Inflammatory macrophage (primary cell): ENCODE measurements around the gene DCP1A.
"Not testable (repeated sequence)": the region's sequence is repeated elsewhere in the genome, so short reads cannot be mapped to it uniquely, and the experiment has no call there.

Experiments
- DNase-seq, 2 donors: peaks; one replicate each; pipeline ENCODE4 v3.0.0-alpha.2; 2020 to 2022
- total RNA-seq, 18 experiments: gene quantifications; one replicate each; lab custom pipeline; 2026; ENCODE audit warnings: mixed read lengths in 6 of 18, inconsistent platforms in 2 of 18; lab: John Stamatoyannopoulos, UW

The DCP1A gene
- total RNA-seq = 20.8 to 223 (median 39.3) reads per million in 18 experiments

- DNase-seq = peak; percentile 97 to 98
Measured at GRCh38 chr3:53347261-53348064, at the start of gene DCP1A. DCP1A (minus strand) TSS chr3:53347543; CDS start chr3:53347517, 26 bp downstream.

- DNase-seq = no peak
Measured at GRCh38 chr3:53384465-53385423, 37.4 kb upstream of the DCP1A start.

- DNase-seq = no peak
Measured at GRCh38 chr3:53382106-53382505, 34.8 kb upstream of the DCP1A start.

GRCh38 chr3:53380306-53380705 is 33.0 kb upstream of the DCP1A start:
- no peak for DNase-seq

GRCh38 chr3:53379898-53380297 is 32.6 kb upstream of the DCP1A start:
- no peak for DNase-seq

- no peak for DNase-seq
Measured at GRCh38 chr3:53377794-53378193, 30.5 kb upstream of the DCP1A start.

GRCh38 chr3:53376679-53377078 is 29.3 kb upstream of the DCP1A start:
- no peak for DNase-seq

- peak; percentile 70 to 80 for DNase-seq
Measured at GRCh38 chr3:53375019-53375418, 27.7 kb upstream of the DCP1A start.

- DNase-seq = not testable (repeated sequence)
Measured at GRCh38 chr3:53370719-53371118, 23.4 kb upstream of the DCP1A start.

GRCh38 chr3:53361852-53362251 is 14.5 kb upstream of the DCP1A start:
- peak in 1 of 2 donors; percentile 18 for DNase-seq

- peak; percentile 43 to 76 for DNase-seq
Measured at GRCh38 chr3:53357458-53357857, 10.1 kb upstream of the DCP1A start.

GRCh38 chr3:53354945-53355498 is 7.7 kb upstream of the DCP1A start:
- DNase-seq = no peak

- no peak for DNase-seq
Measured at GRCh38 chr3:53353202-53353601, 5.9 kb upstream of the DCP1A start.

GRCh38 chr3:53350652-53351051 is 3.3 kb upstream of the DCP1A start:
- peak; percentile 69 to 77 for DNase-seq

GRCh38 chr3:53348118-53348517 is 775 bp upstream of the DCP1A start:
- not testable (repeated sequence) for DNase-seq

- DNase-seq = peak; percentile 10 to 24
Measured at GRCh38 chr3:53346922-53347260, 452 bp downstream of the DCP1A start.

GRCh38 chr3:53346514-53346913 is 829 bp downstream of the DCP1A start:
- no peak for DNase-seq

- DNase-seq = no peak
Measured at GRCh38 chr3:53342353-53342752, 5.0 kb downstream of the DCP1A start.

GRCh38 chr3:53337167-53337940 is 10.0 kb downstream of the DCP1A start:
- DNase-seq = no peak

GRCh38 chr3:53334742-53335141 is 12.6 kb downstream of the DCP1A start:
- DNase-seq = no peak

- DNase-seq = no peak
Measured at GRCh38 chr3:53331871-53332270, 15.5 kb downstream of the DCP1A start.

- DNase-seq = no peak
Measured at GRCh38 chr3:53329897-53330296, 17.4 kb downstream of the DCP1A start.
